Activated T-helper 1 cell treated with anti-CD3 and anti-CD28 coated beads, Interleukin-12 subunit alpha, Interleukin-12 subunit beta, Interleukin-2, Interleukin-4 antibody, amounts not matched to agents 30 ng/mL and 10 ng/mL and 1 ng/mL, durations not matched to agents 14 hours and 24 hours and 36 hours (primary cell): ENCODE measurements around the gene ADGRB3. TPM values are rescaled to one million over a fixed set of nuclear protein-coding genes. Genes with fewer than 3 reads are reported as not detected.
"Not testable (repeated sequence)": the region's sequence is repeated elsewhere in the genome, so short reads cannot be mapped to it uniquely, and the experiment has no call there.

Experiments
- DNase-seq: peaks from one replicate; pipeline ENCODE4 v3.0.0; 2021; ENCODE audit warnings: low spot score
- H3K27ac Mint-ChIP-seq: one replicate; pipeline ENCODE4 v1.8.0; 2021; ENCODE audit warnings: mild to moderate bottlenecking, mixed read lengths
- H3K27me3 Mint-ChIP-seq: one replicate; pipeline ENCODE4 v1.8.0; 2022; ENCODE audit warnings: mild to moderate bottlenecking, moderate library complexity, mixed read lengths; ENCODE audit not compliant: insufficient read depth
- H3K36me3 Mint-ChIP-seq: one replicate; pipeline ENCODE4 v1.8.0; 2021; ENCODE audit warnings: low read depth, mixed read lengths
- H3K4me1 Mint-ChIP-seq: one replicate; pipeline ENCODE4 v1.8.0; 2021; ENCODE audit warnings: low read depth, mixed read lengths
- H3K4me3 Mint-ChIP-seq: one replicate; pipeline ENCODE4 v1.8.0; 2021; ENCODE audit warnings: mild to moderate bottlenecking, moderate library complexity, mixed read lengths
- H3K9me3 Mint-ChIP-seq: one replicate; pipeline ENCODE4 v1.8.0; 2021; ENCODE audit warnings: mixed read lengths
- intact Hi-C: fragments of 100-400 bp; cut with micrococcal nuclease; formaldehyde crosslinking; loops from one replicate; pipeline ENCODE4 v1.15.1; 2024
- total RNA-seq: library from RNA; stranded (reverse); gene quantifications from 2 replicates; pipeline ENCODE4 v1.2.3, GENCODE V29; 2022

ADGRB3 gene
- total RNA-seq, 1 donor from 2014 or later, result not detected

GRCh38 chr6:69422475-69422874 lies 787.4 kb downstream of the ADGRB3 start:
- no peaks in the 10 kb centered on the region for H3K27me3 Mint-ChIP-seq
- H3K36me3 Mint-ChIP-seq, result no peaks in the 10 kb centered on the region
- H3K9me3 Mint-ChIP-seq, result no peaks in the 10 kb centered on the region
- H3K27ac Mint-ChIP-seq, result no peak overlapping the region
- no peaks in the 10 kb centered on the region for H3K4me1 Mint-ChIP-seq
- DNase-seq, result no peak
- no peak overlapping the region for H3K4me3 Mint-ChIP-seq
- intact Hi-C loops, result no loop called here

- H3K36me3 Mint-ChIP-seq, result no peaks in the 10 kb centered on the region
- no peaks in the 10 kb centered on the region for H3K4me1 Mint-ChIP-seq
- H3K27ac Mint-ChIP-seq, result no peak overlapping the region
- H3K27me3 Mint-ChIP-seq, result no peaks in the 10 kb centered on the region
- DNase-seq, result no peak
- H3K9me3 Mint-ChIP-seq, result no peaks in the 10 kb centered on the region
- intact Hi-C loops, result no loop called here
- H3K4me3 Mint-ChIP-seq, result no peak overlapping the region
These were observed 788.7 kb downstream of the ADGRB3 start for GRCh38 chr6:69423785-69424184.

GRCh38 chr6:69424581-69424980 lies 789.5 kb downstream of the ADGRB3 start:
- Mint-ChIP-seq H3K4me3 (no peak overlapping the region), H3K36me3 (no peaks in the 10 kb centered on the region), H3K9me3 (no peaks in the 10 kb centered on the region), H3K4me1 (no peaks in the 10 kb centered on the region), H3K27ac (no peak overlapping the region), H3K27me3 (no peaks in the 10 kb centered on the region)
- DNase-seq, result no peak
- intact Hi-C loops, result no loop called here

GRCh38 chr6:69427882-69428281 lies 792.8 kb downstream of the ADGRB3 start:
- no peaks in the 10 kb centered on the region for H3K36me3 Mint-ChIP-seq
- DNase-seq, result no peak
- no peak overlapping the region for H3K27ac Mint-ChIP-seq
- no peaks in the 10 kb centered on the region for H3K4me1 Mint-ChIP-seq
- intact Hi-C loops, result no loop called here
- H3K9me3 Mint-ChIP-seq, result no peaks in the 10 kb centered on the region
- H3K4me3 Mint-ChIP-seq, result no peak overlapping the region
- no peaks in the 10 kb centered on the region for H3K27me3 Mint-ChIP-seq

- H3K36me3 Mint-ChIP-seq, H3K4me3 Mint-ChIP-seq, H3K27ac Mint-ChIP-seq, H3K4me1 Mint-ChIP-seq, H3K27me3 Mint-ChIP-seq, H3K9me3 Mint-ChIP-seq, DNase-seq, intact Hi-C loops: not testable (repeated sequence)
These were observed 797.1 kb downstream of the ADGRB3 start for GRCh38 chr6:69432168-69432567.

GRCh38 chr6:69433116-69433515 lies 798.0 kb downstream of the ADGRB3 start:
- not testable (repeated sequence) for H3K27me3 Mint-ChIP-seq

GRCh38 chr6:69438113-69438512 lies 803.0 kb downstream of the ADGRB3 start:
- H3K27ac Mint-ChIP-seq, result no peak overlapping the region
- intact Hi-C loops, result no loop called here
- no peak for DNase-seq
- H3K36me3 Mint-ChIP-seq, result no peaks in the 10 kb centered on the region
- no peaks in the 10 kb centered on the region for H3K4me1 Mint-ChIP-seq
- no peaks in the 10 kb centered on the region for H3K27me3 Mint-ChIP-seq
- H3K4me3 Mint-ChIP-seq, result no peak overlapping the region
- no peaks in the 10 kb centered on the region for H3K9me3 Mint-ChIP-seq

More at GRCh38 chr6:69433116-69433515, 798.0 kb downstream of the ADGRB3 start:
- intact Hi-C loops, H3K36me3 Mint-ChIP-seq, H3K4me3 Mint-ChIP-seq, H3K27ac Mint-ChIP-seq, H3K9me3 Mint-ChIP-seq, H3K4me1 Mint-ChIP-seq, DNase-seq: not testable (repeated sequence)
